SK-N-SH treated with all-trans-retinoic acid at 6 μM for 48 hours (cell line): ENCODE measurements around the gene TRIML1.

Experiments used
- GLIS3 ChIP-seq: fragments of 250-450 bp; sonication (Bioruptor Pico); IDR thresholded peaks from 2 replicates; pipeline ENCODE4 v1.5.0; 2020; ENCODE audit warnings: mild to moderate bottlenecking, moderate library complexity
- ISL1 ChIP-seq: fragments of 250-450 bp; sonication (Bioruptor Pico); IDR thresholded peaks from 2 replicates; pipeline ENCODE4 v2.1.2; 2022; ENCODE audit warnings: mild to moderate bottlenecking, moderate library complexity
- TOX ChIP-seq: fragments of 250-450 bp; sonication (Bioruptor Pico); IDR thresholded peaks from 2 replicates; pipeline ENCODE4 v1.8.0; 2021; ENCODE audit warnings: mild to moderate bottlenecking, moderate library complexity, borderline replicate concordance
- ZC3H10 ChIP-seq: fragments of 250-450 bp; sonication (Bioruptor Pico); IDR thresholded peaks from 2 replicates; pipeline ENCODE4 v1.5.1; 2021; ENCODE audit warnings: mild to moderate bottlenecking, moderate library complexity
- ZFP30 ChIP-seq: fragments of 450-650 bp; formaldehyde crosslinking; IDR thresholded peaks from 2 replicates; pipeline ENCODE4 v1.5.0; 2022; ENCODE audit warnings: mild to moderate bottlenecking, moderate library complexity
- TF ChIP-seq, protein P1 (sequence below): fragments of 250-450 bp; sonication (Bioruptor Pico); IDR thresholded peaks from 2 replicates; pipeline ENCODE4 v1.8.0; 2020; ENCODE audit warnings: mild to moderate bottlenecking, moderate library complexity, borderline replicate concordance

DNA sequence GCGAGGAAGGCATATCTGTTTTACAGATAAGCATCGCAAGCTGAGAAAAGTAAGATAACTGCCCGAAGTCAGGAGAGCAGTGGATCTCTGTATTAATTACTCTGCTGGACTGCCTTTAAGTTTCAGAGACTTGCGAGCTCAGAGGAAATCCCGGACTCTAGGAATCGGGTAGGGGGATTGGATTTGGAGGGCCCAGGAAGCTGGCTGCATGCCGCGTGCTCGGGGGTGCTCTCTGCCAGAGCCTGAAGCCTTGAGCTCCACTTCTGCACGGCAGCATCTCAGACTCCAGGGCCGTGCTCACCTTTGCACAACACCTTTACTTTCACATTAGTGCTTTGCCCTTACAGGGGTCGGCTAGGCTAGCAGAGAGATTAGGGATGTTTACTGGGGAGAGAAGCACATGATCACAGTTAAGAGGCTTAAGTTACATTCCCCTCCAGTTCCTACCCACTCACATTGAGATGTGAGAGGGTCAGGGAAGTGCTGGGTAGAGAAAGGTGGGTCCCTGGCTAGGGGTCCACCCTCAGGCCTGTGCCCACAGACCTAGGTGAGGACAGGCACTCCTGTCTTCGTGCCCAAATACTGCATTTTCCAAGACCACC, 57.0 kb downstream of the TRIML1 start:
- no peak for TF ChIP-seq ZFP30 (CRISPR knock-in tag)
- no peak for TF ChIP-seq GLIS3
- TF ChIP-seq, protein P1, sequence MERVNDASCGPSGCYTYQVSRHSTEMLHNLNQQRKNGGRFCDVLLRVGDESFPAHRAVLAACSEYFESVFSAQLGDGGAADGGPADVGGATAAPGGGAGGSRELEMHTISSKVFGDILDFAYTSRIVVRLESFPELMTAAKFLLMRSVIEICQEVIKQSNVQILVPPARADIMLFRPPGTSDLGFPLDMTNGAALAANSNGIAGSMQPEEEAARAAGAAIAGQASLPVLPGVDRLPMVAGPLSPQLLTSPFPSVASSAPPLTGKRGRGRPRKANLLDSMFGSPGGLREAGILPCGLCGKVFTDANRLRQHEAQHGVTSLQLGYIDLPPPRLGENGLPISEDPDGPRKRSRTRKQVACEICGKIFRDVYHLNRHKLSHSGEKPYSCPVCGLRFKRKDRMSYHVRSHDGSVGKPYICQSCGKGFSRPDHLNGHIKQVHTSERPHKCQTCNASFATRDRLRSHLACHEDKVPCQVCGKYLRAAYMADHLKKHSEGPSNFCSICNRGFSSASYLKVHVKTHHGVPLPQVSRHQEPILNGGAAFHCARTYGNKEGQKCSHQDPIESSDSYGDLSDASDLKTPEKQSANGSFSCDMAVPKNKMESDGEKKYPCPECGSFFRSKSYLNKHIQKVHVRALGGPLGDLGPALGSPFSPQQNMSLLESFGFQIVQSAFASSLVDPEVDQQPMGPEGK (CRISPR knock-in tag), result no peak
- TF ChIP-seq ZC3H10 (CRISPR knock-in tag), result no peak
- TF ChIP-seq TOX, result no peak
- no peak for TF ChIP-seq ISL1
